H1 (cell line): ENCODE data around the gene CLDN14. TPM values are rescaled to one million over a fixed set of nuclear protein-coding genes. Genes with fewer than 3 reads are reported as not detected.

ENCODE experiments used
- CTCF ChIA-PET: fragments of 300-600 bp; sonication (Branson Sonifier 250); formaldehyde crosslinking; loops from one replicate; lab custom pipeline; 2021; ENCODE audit not compliant: partially characterized antibody; lab: Charles Lee
- POLR2A ChIA-PET: fragments of 300-600 bp; sonication (Branson Sonifier 250); formaldehyde crosslinking; loops from one replicate; lab custom pipeline; 2021; ENCODE audit warnings: inconsistent platforms; ENCODE audit not compliant: partially characterized antibody; lab: Charles Lee
- DNase-seq, 2 experiments: peaks; one replicate each; pipeline versions ENCODE4 v3.0.0 to v3.0.0-alpha.2; 2010 to 2022; ENCODE audit warnings: low spot score in 2 of 2, low read depth in 1 of 2, mixed read lengths in 1 of 2
- FAIRE-seq: peaks from 2 replicates; lab custom pipeline; 2011; peaks lifted over from hg19 to GRCh38; lab: Jason Lieb, UNC
- H2AFZ ChIP-seq: 2 replicates; pipeline ENCODE4 v1.8.1; 2012; ENCODE audit warnings: low read length, inconsistent platforms
- H2AK5ac ChIP-seq: 2 replicates; pipeline ENCODE4 v1.6.1; 2013; ENCODE audit warnings: low read depth, low read length
- H2BK120ac ChIP-seq: replicated peaks from 2 replicates; pipeline ENCODE3; 2013; ENCODE audit warnings: low read depth, low read length, inconsistent platforms
- H2BK12ac ChIP-seq: 2 replicates; pipeline ENCODE4 v1.6.1; 2013; ENCODE audit warnings: low read depth, low read length
- H2BK15ac ChIP-seq: 2 replicates; pipeline ENCODE4 v1.6.1; 2013; ENCODE audit warnings: low read length
- H2BK20ac ChIP-seq: 2 replicates; pipeline ENCODE4 v1.6.1; 2013; ENCODE audit warnings: low read length
- H2BK5ac ChIP-seq: 2 replicates; pipeline ENCODE4 v1.6.1; 2013; ENCODE audit warnings: low read depth, low read length
- H3K14ac ChIP-seq: 2 replicates; pipeline ENCODE4 v1.6.1; 2013; ENCODE audit warnings: inconsistent platforms; ENCODE audit not compliant: insufficient read length
- H3K18ac ChIP-seq: 2 replicates; pipeline ENCODE4 v1.6.1; 2013; ENCODE audit warnings: low read length; ENCODE audit errors: extremely low read depth
- H3K23ac ChIP-seq: 2 replicates; pipeline ENCODE4 v1.6.1; 2013; ENCODE audit warnings: inconsistent platforms; ENCODE audit not compliant: insufficient read length
- H3K23me2 ChIP-seq: 2 replicates; pipeline ENCODE4 v1.6.1; 2013; ENCODE audit warnings: low read depth, low read length
- H3K27ac ChIP-seq: 2 replicates; pipeline ENCODE4 v1.6.1; 2011; ENCODE audit warnings: low read depth, low read length, inconsistent platforms
- H3K27me3 ChIP-seq, 4 experiments: replicated peaks in 1 of 4; 1 replicate in 1 of 4; 2 replicates in 3 of 4; pipeline versions ENCODE4 v1.6.1 to v1.8.1; 2011 to 2013; ENCODE audit warnings: low read length in 3 of 4, mild to moderate bottlenecking in 3 of 4, inconsistent platforms in 2 of 4, mixed read lengths in 2 of 4, moderate library complexity in 1 of 4; ENCODE audit not compliant: control insufficient read depth in 3 of 4, insufficient read depth in 3 of 4; ENCODE audit errors: extremely low read depth in 1 of 4
- H3K36me3 ChIP-seq, 4 experiments: 2 replicates each; pipeline versions ENCODE4 v1.6.1 to v1.8.1; 2011 to 2013; ENCODE audit warnings: mild to moderate bottlenecking in 4 of 4, low read length in 3 of 4, moderate library complexity in 2 of 4, control low read depth in 1 of 4, inconsistent platforms in 1 of 4; ENCODE audit not compliant: insufficient read depth in 4 of 4, control insufficient read depth in 2 of 4
- H3K4ac ChIP-seq: replicated peaks from 2 replicates; pipeline ENCODE3; 2013; ENCODE audit warnings: low read length, low read depth, mixed read lengths, inconsistent platforms; ENCODE audit not compliant: insufficient read length
- H3K4me1 ChIP-seq, 4 experiments: replicated peaks in 1 of 4; 1 replicate in 1 of 4; 2 replicates in 3 of 4; pipeline versions ENCODE4 v1.6.1 to v1.8.1; 2011 to 2013; ENCODE audit warnings: low read length in 3 of 4, inconsistent platforms in 2 of 4, mixed read lengths in 1 of 4; ENCODE audit not compliant: insufficient read depth in 4 of 4, control insufficient read depth in 3 of 4
- H3K4me2 ChIP-seq, 2 experiments: 2 replicates each; pipeline versions ENCODE4 v1.6.1 to v1.8.1; 2011 to 2013; ENCODE audit warnings: low read depth in 2 of 2, low read length in 2 of 2, control low read depth in 1 of 2, inconsistent platforms in 1 of 2, mild to moderate bottlenecking in 1 of 2; ENCODE audit not compliant: insufficient read depth in 1 of 2
- H3K4me3 ChIP-seq, 4 experiments: fragments of 200-600, 300-600 bp in 1 of 4; sonication (generic), shearing (Covaris generic), sonication (Bioruptor Twin) in 1 of 4; 2 replicates each; pipeline versions ENCODE4 v1.5.1 to v1.8.1; 2011 to 2016; ENCODE audit warnings: low read length in 4 of 4, low read depth in 3 of 4, control low read depth in 2 of 4, inconsistent platforms in 2 of 4, mild to moderate bottlenecking in 2 of 4, mixed read lengths in 1 of 4, moderate library complexity in 1 of 4; ENCODE audit not compliant: insufficient read depth in 2 of 4; ENCODE audit errors: extremely low read depth in 1 of 4
- H3K56ac ChIP-seq: replicated peaks from 2 replicates; pipeline ENCODE3; 2013; ENCODE audit warnings: low read depth, mild to moderate bottlenecking, mixed read lengths, low read length, inconsistent platforms; ENCODE audit not compliant: insufficient read length
- H3K79me1 ChIP-seq: 2 replicates; pipeline ENCODE4 v1.6.1; 2013; ENCODE audit warnings: low read depth, low read length, control low read depth
- H3K79me2 ChIP-seq, 2 experiments: 2 replicates each; pipeline versions ENCODE4 v1.6.1 to v1.8.1; 2012 to 2013; ENCODE audit warnings: low read length in 2 of 2, mild to moderate bottlenecking in 2 of 2, inconsistent platforms in 1 of 2; ENCODE audit not compliant: insufficient read depth in 2 of 2, control insufficient read depth in 1 of 2
- H3K9ac ChIP-seq, 4 experiments: replicated peaks in 1 of 4; 1 replicate in 1 of 4; 2 replicates in 3 of 4; pipeline versions ENCODE4 v1.6.1 to v1.8.1; 2011 to 2013; ENCODE audit warnings: low read depth in 3 of 4, low read length in 3 of 4, control low read depth in 2 of 4, mild to moderate bottlenecking in 2 of 4, moderate library complexity in 2 of 4, inconsistent platforms in 1 of 4; ENCODE audit errors: extremely low read depth in 1 of 4
- H3K9me3 ChIP-seq, 2 experiments: 2 replicates each; pipeline versions ENCODE4 v1.6.1 to v1.8.1; 2012 to 2013; ENCODE audit warnings: mild to moderate bottlenecking in 2 of 2, moderate library complexity in 2 of 2, control low read depth in 1 of 2, inconsistent platforms in 1 of 2, low read depth in 1 of 2, low read length in 1 of 2, mixed read lengths in 1 of 2; ENCODE audit not compliant: insufficient read depth in 2 of 2
- H4K20me1 ChIP-seq, 2 experiments: replicated peaks in 1 of 2; 2 replicates each; pipeline versions ENCODE3 to v1.8.1; 2011 to 2013; ENCODE audit warnings: inconsistent platforms in 2 of 2, low read length in 2 of 2, mild to moderate bottlenecking in 1 of 2; ENCODE audit not compliant: insufficient read depth in 2 of 2, control insufficient read depth in 1 of 2
- H4K5ac ChIP-seq: 2 replicates; pipeline ENCODE4 v1.6.1; 2013; ENCODE audit warnings: low read length, low read depth, mixed read lengths, inconsistent platforms; ENCODE audit not compliant: insufficient read length
- H4K8ac ChIP-seq: 2 replicates; pipeline ENCODE4 v1.8.0; 2013; ENCODE audit warnings: mild to moderate bottlenecking, moderate library complexity, low read length, inconsistent platforms; ENCODE audit not compliant: insufficient read depth; ENCODE audit errors: extremely low read depth
- H4K91ac ChIP-seq: replicated peaks from 2 replicates; pipeline ENCODE3; 2013; ENCODE audit warnings: low read length, mixed read lengths, inconsistent platforms; ENCODE audit not compliant: insufficient read length
- ASH2L ChIP-seq: fragments of 200-600, 300-600 bp; sonication (generic); IDR thresholded peaks from one replicate; pipeline ENCODE4 v1.7.1; 2017; ENCODE audit warnings: low read length
- BACH1 ChIP-seq: IDR thresholded peaks from 2 replicates; pipeline ENCODE4 v1.6.1; 2012; ENCODE audit warnings: low read length, improper control_type of control experiment
- CHD1 ChIP-seq: IDR thresholded peaks from 2 replicates; pipeline ENCODE4 v1.6.1; 2012; ENCODE audit warnings: low read depth, low read length, improper control_type of control experiment
- CREB1 ChIP-seq: IDR thresholded peaks from 2 replicates; pipeline ENCODE4 v1.6.1; 2012; ENCODE audit warnings: inconsistent platforms
- GTF2F1 ChIP-seq: IDR thresholded peaks from 2 replicates; pipeline ENCODE4 v1.6.1; 2012; ENCODE audit warnings: low read depth, low read length, improper control_type of control experiment, borderline replicate concordance
- PHF8 ChIP-seq: fragments of 200-600 bp; sonication (generic); conservative IDR thresholded peaks from 2 replicates; pipeline ENCODE4 v1.7.1; 2012; ENCODE audit warnings: low read depth, mild to moderate bottlenecking, inconsistent platforms, low read length, moderate library complexity
- POU5F1 ChIP-seq: IDR thresholded peaks from 2 replicates; pipeline ENCODE4 v1.6.1; 2011; ENCODE audit warnings: low read depth, mild to moderate bottlenecking, low read length, moderate library complexity
- RXRA ChIP-seq: IDR thresholded peaks from 2 replicates; pipeline ENCODE4 v1.6.1; 2011; ENCODE audit warnings: low read depth, mild to moderate bottlenecking, low read length, moderate library complexity; ENCODE audit not compliant: insufficient read depth
- SAP30 ChIP-seq: fragments of 300-600 bp; sonication (generic); IDR thresholded peaks from 2 replicates; pipeline ENCODE4 v1.7.1; 2012; ENCODE audit warnings: low read length, moderate library complexity, mild to moderate bottlenecking, inconsistent platforms; ENCODE audit not compliant: insufficient read depth, insufficient replicate concordance
- SIRT6 ChIP-seq: IDR thresholded peaks from one replicate; pipeline ENCODE4 v1.7.1; 2012; ENCODE audit warnings: low read length, inconsistent platforms
- SP4 ChIP-seq: IDR thresholded peaks from 2 replicates; pipeline ENCODE4 v1.6.1; 2012; ENCODE audit warnings: low read length, inconsistent platforms
- SRF ChIP-seq: IDR thresholded peaks from 2 replicates; pipeline ENCODE4 v1.6.1; 2011; ENCODE audit warnings: mild to moderate bottlenecking, low read depth, low read length, moderate library complexity
- TAF1 ChIP-seq: IDR thresholded peaks from 2 replicates; pipeline ENCODE4 v1.6.1; 2011; ENCODE audit warnings: mild to moderate bottlenecking, low read depth, low read length
- TBP ChIP-seq: IDR thresholded peaks from 2 replicates; pipeline ENCODE4 v1.6.1; 2011; ENCODE audit warnings: low read depth, low read length, improper control_type of control experiment
- WGBS, 2 experiments: shearing (Covaris generic) in 1 of 2; methylation state at CpG; one replicate each; pipeline versions ENCODE4 v1.1.6 to v1.1.7; 2013 to 2015; ENCODE audit warnings: low lambda C conversion rate in 2 of 2, mixed read lengths in 2 of 2, inconsistent platforms in 1 of 2, low coverage in 1 of 2, missing lambda C conversion rate in 1 of 2; ENCODE audit not compliant: insufficient replicate concordance in 2 of 2, insufficient coverage in 1 of 2, insufficient read length in 1 of 2; ENCODE audit errors: extremely low coverage in 1 of 2, missing lambda C conversion rate in 1 of 2; 5-methylcytosine and 5-hydroxymethylcytosine counted together
- polyA plus RNA-seq, 7 experiments: library from polyadenylated mRNA; depleted of rRNA in 3 of 7; stranded (reverse) in 5 of 7; unstranded in 2 of 7; fragments of >200 nt in 5 of 7; fragments of 200-250 nt in 2 of 7; gene quantifications; 1 replicate in 5 of 7; 2 replicates in 1 of 7; 4 replicates in 1 of 7; pipeline versions ENCODE4 v1.2.1 to v1.2.3, GENCODE V29; 2011 to 2013; ENCODE audit warnings: missing spikeins in 2 of 7, mixed read lengths in 2 of 7
- total RNA-seq: library from RNA; stranded (reverse); fragmentation: NEBNext Ultra II Directional; extraction: Animal tissue kit (Norgen Biotek cat#: 25700); gene quantifications from 2 replicates; pipeline ENCODE4 v1.2.1, GENCODE V29; 2021

Gene CLDN14
- total and polyA plus RNA-seq, 2 of the 8 experiments (the other 6 are each of a cell fraction or from before 2014, with no cell fraction given), result 0.08 TPM; not detected in 1

GRCh38 chr21:36420571-36421339, 59.2 kb downstream of the CLDN14 start:
- H3K4ac ChIP-seq, result no peak overlapping the region
- no peak for DNase-seq
- no peak overlapping the region for H2BK120ac ChIP-seq
- no peaks in the 10 kb centered on the region for H4K20me1 ChIP-seq
- H3K56ac ChIP-seq, result no peak overlapping the region
- peaks cover 0 to 4% (median 4%) of the 10 kb centered on the region in 4 experiments; a peak in 4 of 7 replicates for H3K4me1 ChIP-seq
- H2BK12ac ChIP-seq, result no peak overlapping the region
- no peak overlapping the region for H4K5ac ChIP-seq
- no peak overlapping the region for H4K91ac ChIP-seq
- CTCF ChIA-PET, result interaction anchor here (0.6 to 3.2 kb wide), 6 partner anchors 8 to 251 kb away, joined by 3 to 16 read pairs (median 3); no protein-coding TSS in a partner anchor
- WGBS, 2 experiments, result 92% methylated on average over 17 of the region's 18 CpGs; no CpG with 5 or more reads in 1 of the 2 experiments
- no peak overlapping the region for H4K8ac ChIP-seq
- POLR2A ChIA-PET, result interaction anchor here (1.1 kb wide), 1 partner anchor 11 kb away, joined by 3 read pairs; no protein-coding TSS in a partner anchor
- H3K4me3 ChIP-seq, result no peak overlapping the region
- H3K23me2 ChIP-seq, result no peaks in the 10 kb centered on the region
- H3K23ac ChIP-seq, result no peak overlapping the region
- H2BK20ac ChIP-seq, result no peak overlapping the region
- H2BK5ac ChIP-seq, result no peak overlapping the region
- H3K14ac ChIP-seq, result no peak overlapping the region
- H3K9ac ChIP-seq, result no peak overlapping the region
- no peak overlapping the region for H2BK15ac ChIP-seq
- no peak overlapping the region for H3K27ac ChIP-seq
- no peak overlapping the region for H3K4me2 ChIP-seq
- H2AK5ac ChIP-seq, result no peak overlapping the region
- TF ChIP-seq ASH2L (no peak), CREB1 (no peak), SAP30 (no peak), RXRA (no peak), CHD1 (no peak), GTF2F1 (no peak), TBP (no peak), PHF8 (no peak), TAF1 (no peak), SRF (no peak), POU5F1 (no peak), SIRT6 (no peak), BACH1 (no peak), SP4 (no peak)
- no peaks in the 10 kb centered on the region for H3K79me1 ChIP-seq
- no peak overlapping the region for H3K18ac ChIP-seq
- H3K9me3 ChIP-seq, result no peaks in the 10 kb centered on the region
- no peak for FAIRE-seq
- no peaks in the 10 kb centered on the region for H3K79me2 ChIP-seq
- no peak overlapping the region for H2AFZ ChIP-seq
- no peaks in the 10 kb centered on the region for H3K27me3 ChIP-seq
- H3K36me3 ChIP-seq, result peaks cover 0 to 9% (median 6%) of the 10 kb centered on the region in 4 experiments; a peak in 3 of 8 replicates
